A549 (cell line): ENCODE results near the gene CTDP1.

Source experiments
- EP300 ChIP-seq, 2 experiments: fragments of >200 bp; sonication (Bioruptor Twin); formaldehyde crosslinking; IDR thresholded peaks; 2 replicates in 1 of 2; 3 replicates in 1 of 2; pipeline ENCODE4 v1.6.1; 2016 to 2017
- GATA3 ChIP-seq: IDR thresholded peaks from 2 replicates; pipeline ENCODE4 v1.6.1; 2012; ENCODE audit warnings: borderline replicate concordance
- HDAC2 ChIP-seq: fragments of 200-600 bp; sonication (generic); IDR thresholded peaks from 2 replicates; pipeline ENCODE4 v1.6.1; 2016
- JUNB ChIP-seq: fragments of >200 bp; sonication (Bioruptor Twin); formaldehyde crosslinking; IDR thresholded peaks from 2 replicates; pipeline ENCODE4 v1.6.1; 2016
- MAZ ChIP-seq: fragments of 150-350 bp; IDR thresholded peaks from 2 replicates; pipeline ENCODE4 v1.6.1; 2014; ENCODE audit warnings: antibody characterized with exemption, low read depth, low read length, borderline replicate concordance
- POLR2A ChIP-seq: IDR thresholded peaks from 2 replicates; pipeline ENCODE4 v1.6.1; 2012; ENCODE audit warnings: mild to moderate bottlenecking, low read length
- SMC3 ChIP-seq: fragments of >200 bp; sonication (Bioruptor Twin); formaldehyde crosslinking; IDR thresholded peaks from 3 replicates; pipeline ENCODE4 v1.6.1; 2018; ENCODE audit warnings: inconsistent platforms
- TP53 ChIP-seq: fragments of 250-450 bp; sonication (Bioruptor Pico); IDR thresholded peaks from 2 replicates; pipeline ENCODE4 v1.5.0; 2021; ENCODE audit warnings: mild to moderate bottlenecking, moderate library complexity
- ZSCAN20 ChIP-seq: fragments of 250-450 bp; sonication (Bioruptor Pico); IDR thresholded peaks from 2 replicates; pipeline ENCODE4 v1.8.0; 2022; ENCODE audit warnings: mild to moderate bottlenecking, moderate library complexity
- TF ChIP-seq, protein P1 (sequence below): IDR thresholded peaks from 2 replicates; pipeline ENCODE4 v1.6.1; 2012; ENCODE audit warnings: low read depth, borderline replicate concordance
- TF ChIP-seq, protein P2 (sequence below): fragments of >200 bp; sonication (Bioruptor Twin); formaldehyde crosslinking; IDR thresholded peaks from 3 replicates; pipeline ENCODE4 v1.5.1; 2016
- TF ChIP-seq, protein P3 (sequence below): IDR thresholded peaks from 2 replicates; pipeline ENCODE4 v1.6.1; 2012

DNA sequence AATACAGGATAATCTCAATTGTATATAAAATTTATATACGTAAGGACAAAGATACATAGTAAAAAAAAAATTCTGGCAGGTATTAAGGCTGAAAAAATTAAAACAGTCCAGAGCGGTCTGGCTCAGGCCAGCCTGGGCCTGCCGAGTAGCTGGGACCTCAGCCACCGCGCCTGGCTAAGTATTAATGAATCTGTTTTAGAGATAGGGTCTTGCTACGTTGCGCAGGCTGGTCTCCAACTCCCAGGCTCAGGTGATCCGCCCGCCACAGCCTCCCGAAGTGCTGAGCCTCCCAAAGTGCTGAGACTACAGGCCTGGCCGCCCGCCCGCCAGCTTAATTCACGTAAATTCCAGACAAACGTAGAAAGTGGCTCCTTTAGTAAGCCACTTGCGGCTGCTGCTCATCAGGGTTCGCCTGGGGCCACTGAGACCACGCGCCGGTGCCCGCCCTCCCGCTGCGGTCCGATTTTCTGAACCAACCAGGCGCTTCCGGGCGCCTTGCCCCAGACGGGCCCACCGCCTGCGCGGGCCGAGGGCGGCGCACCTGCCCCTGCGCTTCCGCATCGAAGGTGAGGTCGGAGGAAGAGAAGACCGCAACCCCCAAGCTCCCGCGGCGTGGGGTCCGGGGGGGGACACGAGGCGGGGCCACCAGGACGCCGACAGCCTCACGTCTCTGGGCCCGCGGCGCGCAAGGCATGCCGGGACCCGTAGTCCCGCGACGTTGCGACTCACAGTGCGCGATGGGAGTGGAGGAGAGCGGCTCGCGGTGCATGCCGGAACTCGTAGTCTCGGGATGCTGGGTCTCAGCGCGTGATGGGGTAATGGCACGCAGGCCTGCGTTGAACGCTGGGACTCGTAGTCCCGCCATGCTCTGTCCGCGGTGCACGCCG, 695 bp upstream of the CTDP1 start:
- TF ChIP-seq, protein P1, sequence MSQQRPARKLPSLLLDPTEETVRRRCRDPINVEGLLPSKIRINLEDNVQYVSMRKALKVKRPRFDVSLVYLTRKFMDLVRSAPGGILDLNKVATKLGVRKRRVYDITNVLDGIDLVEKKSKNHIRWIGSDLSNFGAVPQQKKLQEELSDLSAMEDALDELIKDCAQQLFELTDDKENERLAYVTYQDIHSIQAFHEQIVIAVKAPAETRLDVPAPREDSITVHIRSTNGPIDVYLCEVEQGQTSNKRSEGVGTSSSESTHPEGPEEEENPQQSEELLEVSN, result peak; percentile 32; the same call in 1 of the 2 replicates
- TF ChIP-seq, protein P2, sequence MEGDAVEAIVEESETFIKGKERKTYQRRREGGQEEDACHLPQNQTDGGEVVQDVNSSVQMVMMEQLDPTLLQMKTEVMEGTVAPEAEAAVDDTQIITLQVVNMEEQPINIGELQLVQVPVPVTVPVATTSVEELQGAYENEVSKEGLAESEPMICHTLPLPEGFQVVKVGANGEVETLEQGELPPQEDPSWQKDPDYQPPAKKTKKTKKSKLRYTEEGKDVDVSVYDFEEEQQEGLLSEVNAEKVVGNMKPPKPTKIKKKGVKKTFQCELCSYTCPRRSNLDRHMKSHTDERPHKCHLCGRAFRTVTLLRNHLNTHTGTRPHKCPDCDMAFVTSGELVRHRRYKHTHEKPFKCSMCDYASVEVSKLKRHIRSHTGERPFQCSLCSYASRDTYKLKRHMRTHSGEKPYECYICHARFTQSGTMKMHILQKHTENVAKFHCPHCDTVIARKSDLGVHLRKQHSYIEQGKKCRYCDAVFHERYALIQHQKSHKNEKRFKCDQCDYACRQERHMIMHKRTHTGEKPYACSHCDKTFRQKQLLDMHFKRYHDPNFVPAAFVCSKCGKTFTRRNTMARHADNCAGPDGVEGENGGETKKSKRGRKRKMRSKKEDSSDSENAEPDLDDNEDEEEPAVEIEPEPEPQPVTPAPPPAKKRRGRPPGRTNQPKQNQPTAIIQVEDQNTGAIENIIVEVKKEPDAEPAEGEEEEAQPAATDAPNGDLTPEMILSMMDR, result no peak
- no peak for TF ChIP-seq JUNB
- no peak for TF ChIP-seq MAZ
- TF ChIP-seq, protein P3, sequence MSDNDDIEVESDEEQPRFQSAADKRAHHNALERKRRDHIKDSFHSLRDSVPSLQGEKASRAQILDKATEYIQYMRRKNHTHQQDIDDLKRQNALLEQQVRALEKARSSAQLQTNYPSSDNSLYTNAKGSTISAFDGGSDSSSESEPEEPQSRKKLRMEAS, result peak; percentile 72
- no peak for TF ChIP-seq SMC3
- no peak for TF ChIP-seq TP53 (CRISPR knock-in tag)
- no peak for TF ChIP-seq GATA3
- TF ChIP-seq HDAC2, result no peak
- peak; percentile 43; the same call in 1 of the 2 replicates for TF ChIP-seq POLR2A
- TF ChIP-seq ZSCAN20 (CRISPR knock-in tag), result no peak
- TF ChIP-seq EP300 (IDR thresholded peaks at IDR 0.05), result no peak
